Hepatocyte (in vitro differentiated cells): ENCODE measurements around the gene CYB5R2. TPM values are rescaled to one million over a fixed set of nuclear protein-coding genes. Genes with fewer than 3 reads are reported as not detected.

Source experiments
- DNase-seq: peaks from one replicate; pipeline ENCODE4 v3.0.0-alpha.2; 2016; ENCODE audit warnings: low spot score
- H2AFZ ChIP-seq: fragments of 200-600 bp; sonication (generic); 2 replicates; pipeline ENCODE4 v1.6.0; 2016; ENCODE audit warnings: antibody characterized with exemption, mild to moderate bottlenecking
- H3K27ac ChIP-seq: fragments of 200-600 bp; sonication (generic); 2 replicates; pipeline ENCODE4 v1.5.1; 2016; ENCODE audit warnings: mild to moderate bottlenecking
- H3K27me3 ChIP-seq: fragments of 200-600 bp; sonication (generic); 2 replicates; pipeline ENCODE4 v1.6.1; 2016
- H3K36me3 ChIP-seq: fragments of 200-600 bp; sonication (generic); replicated peaks from 2 replicates; pipeline ENCODE4 v1.5.1; 2016; ENCODE audit warnings: low read depth; ENCODE audit not compliant: insufficient read depth
- H3K4me1 ChIP-seq: fragments of 200-600 bp; sonication (generic); 2 replicates; pipeline ENCODE4 v1.5.1; 2016; ENCODE audit warnings: mild to moderate bottlenecking, moderate library complexity; ENCODE audit not compliant: insufficient read depth
- H3K4me2 ChIP-seq: fragments of 200-600 bp; sonication (generic); 2 replicates; pipeline ENCODE4 v1.6.0; 2016
- H3K4me3 ChIP-seq: fragments of 200-600 bp; sonication (generic); 2 replicates; pipeline ENCODE4 v1.5.1; 2016; ENCODE audit warnings: mild to moderate bottlenecking
- H3K79me2 ChIP-seq: fragments of 200-600 bp; sonication (generic); 2 replicates; pipeline ENCODE4 v1.6.0; 2017; ENCODE audit warnings: mild to moderate bottlenecking
- H3K9me2 ChIP-seq: fragments of 200-600 bp; sonication (generic); replicated peaks from 2 replicates; pipeline ENCODE4 v1.6.0; 2017; ENCODE audit warnings: mild to moderate bottlenecking; ENCODE audit not compliant: insufficient read depth
- H3K9me3 ChIP-seq: fragments of 200-600 bp; sonication (generic); 2 replicates; pipeline ENCODE4 v1.5.1; 2016; ENCODE audit warnings: low read depth, mild to moderate bottlenecking
- H4K20me1 ChIP-seq: fragments of 200-600 bp; sonication (generic); 2 replicates; pipeline ENCODE4 v1.6.0; 2016; ENCODE audit warnings: mild to moderate bottlenecking; ENCODE audit not compliant: insufficient read depth, poor library complexity, severe bottlenecking
- EZH2 ChIP-seq: fragments of 200-600 bp; sonication (generic); IDR thresholded peaks from 2 replicates; pipeline ENCODE4 v1.6.1; 2016; ENCODE audit warnings: antibody characterized with exemption, mild to moderate bottlenecking, borderline replicate concordance
- EZH2phosphoT487 ChIP-seq: fragments of 200-600 bp; sonication (generic); IDR thresholded peaks from one replicate; pipeline ENCODE4 v1.6.1; 2018; ENCODE audit warnings: antibody characterized with exemption, mild to moderate bottlenecking, low read depth, moderate library complexity; ENCODE audit not compliant: unreplicated experiment, severe bottlenecking
- WGBS: methylation state at CpG from one replicate; pipeline ENCODE4 v1.1.6; 2016; ENCODE audit warnings: low lambda C conversion rate; ENCODE audit errors: missing lambda C conversion rate; 5-methylcytosine and 5-hydroxymethylcytosine counted together
- polyA plus RNA-seq: library from polyadenylated mRNA; unstranded; fragments of >200 nt; fragmentation: Nextera tagmentation; extraction: Ambion mirVana; gene quantifications from 2 replicates; pipeline ENCODE4 v1.2.1, GENCODE V29; 2016
- total RNA-seq: library from RNA; depleted of rRNA; stranded (reverse); fragments of >200 nt; gene quantifications from 2 replicates; pipeline ENCODE4 v1.2.3, GENCODE V29; 2014
- TF ChIP-seq, protein P1 (sequence below): fragments of 200-600 bp; sonication (generic); IDR thresholded peaks from 2 replicates; pipeline ENCODE4 v1.5.1; 2016; ENCODE audit warnings: antibody characterized with exemption, mild to moderate bottlenecking; ENCODE audit not compliant: poor library complexity

CYB5R2 gene
- total and polyA plus RNA-seq, 2 experiments from 2014 or later: 19.9 to 38.5 TPM

DNA sequence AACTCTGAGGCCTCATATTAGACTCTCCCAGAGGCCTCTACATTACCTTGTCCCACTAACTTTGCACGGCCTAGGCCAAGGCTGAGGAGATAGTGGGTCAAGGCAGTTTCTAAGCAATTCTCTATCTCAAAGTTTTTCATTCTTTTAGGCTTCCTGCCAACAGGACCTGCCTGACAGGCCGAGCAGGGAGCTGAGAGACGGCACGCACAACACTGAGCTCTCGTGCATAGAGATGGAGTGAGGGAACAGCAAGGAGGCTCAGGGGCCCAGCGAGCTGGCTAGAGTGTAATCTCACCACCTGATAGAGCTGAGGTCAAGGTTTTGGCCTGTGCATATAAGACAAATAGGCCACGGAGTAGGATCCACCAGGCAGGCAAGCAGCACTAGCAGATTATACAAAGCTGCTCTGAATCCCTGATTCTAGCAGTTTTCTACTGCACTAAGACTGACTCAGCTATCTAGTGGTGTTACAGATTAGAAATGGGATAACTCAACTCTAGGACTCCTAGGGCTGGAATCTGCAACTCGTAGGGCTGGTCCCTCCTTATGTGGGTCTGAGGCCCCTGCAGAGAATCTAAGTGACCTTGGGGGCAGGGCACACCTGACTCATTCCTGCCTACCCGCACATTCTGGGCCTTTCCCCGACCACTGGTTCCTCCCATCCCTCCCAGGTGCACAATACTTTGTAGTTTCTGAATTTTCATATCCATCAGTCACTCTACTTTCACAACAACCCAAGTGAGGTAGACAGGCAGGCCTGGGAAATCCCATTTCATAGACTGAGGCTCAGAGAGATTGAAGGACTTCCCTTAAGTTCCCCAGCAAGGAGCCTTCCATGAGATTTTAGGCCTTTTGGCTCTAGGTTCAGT lies 1.7 kb downstream of the CYB5R2 start:
- 51% methylated on average over 10 of the region's 10 CpGs for WGBS
- TF ChIP-seq EZH2phosphoT487 (no peak), EZH2 (no peak)
- TF ChIP-seq, protein P1, sequence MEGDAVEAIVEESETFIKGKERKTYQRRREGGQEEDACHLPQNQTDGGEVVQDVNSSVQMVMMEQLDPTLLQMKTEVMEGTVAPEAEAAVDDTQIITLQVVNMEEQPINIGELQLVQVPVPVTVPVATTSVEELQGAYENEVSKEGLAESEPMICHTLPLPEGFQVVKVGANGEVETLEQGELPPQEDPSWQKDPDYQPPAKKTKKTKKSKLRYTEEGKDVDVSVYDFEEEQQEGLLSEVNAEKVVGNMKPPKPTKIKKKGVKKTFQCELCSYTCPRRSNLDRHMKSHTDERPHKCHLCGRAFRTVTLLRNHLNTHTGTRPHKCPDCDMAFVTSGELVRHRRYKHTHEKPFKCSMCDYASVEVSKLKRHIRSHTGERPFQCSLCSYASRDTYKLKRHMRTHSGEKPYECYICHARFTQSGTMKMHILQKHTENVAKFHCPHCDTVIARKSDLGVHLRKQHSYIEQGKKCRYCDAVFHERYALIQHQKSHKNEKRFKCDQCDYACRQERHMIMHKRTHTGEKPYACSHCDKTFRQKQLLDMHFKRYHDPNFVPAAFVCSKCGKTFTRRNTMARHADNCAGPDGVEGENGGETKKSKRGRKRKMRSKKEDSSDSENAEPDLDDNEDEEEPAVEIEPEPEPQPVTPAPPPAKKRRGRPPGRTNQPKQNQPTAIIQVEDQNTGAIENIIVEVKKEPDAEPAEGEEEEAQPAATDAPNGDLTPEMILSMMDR: no peak

DNA sequence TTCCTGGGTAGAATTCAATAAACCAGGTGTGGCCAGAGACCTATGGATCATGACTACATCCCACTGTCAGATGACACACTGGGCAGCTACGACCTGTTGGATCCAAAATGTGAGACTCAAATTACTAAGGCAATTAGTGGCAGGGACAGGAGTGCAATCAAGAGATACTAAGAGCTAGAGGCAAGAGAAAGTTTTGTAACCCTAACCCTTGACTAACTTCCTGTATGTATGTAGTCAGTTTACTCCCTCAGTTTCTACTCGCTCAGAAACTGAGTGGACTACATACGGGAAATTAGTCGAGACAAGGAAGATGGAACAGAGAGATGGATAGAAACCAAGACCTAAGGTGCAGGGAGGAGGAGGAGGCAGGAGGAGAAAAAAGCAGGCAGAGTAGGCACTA lies 2.7 kb downstream of the CYB5R2 start:
- Histone ChIP-seq H3K4me1 (peaks cover 26% of the 10 kb centered on the region), H2AFZ (no peak overlapping the region), H3K4me2 (no peak overlapping the region), H3K9me2 (no peaks in the 10 kb centered on the region), H3K27me3 (no peaks in the 10 kb centered on the region), H3K36me3 (no peaks in the 10 kb centered on the region), H3K27ac (peak overlapping the region; percentile 77), H3K9me3 (no peaks in the 10 kb centered on the region), H3K4me3 (no peak overlapping the region), H4K20me1 (no peaks in the 10 kb centered on the region), H3K79me2 (peaks cover 4% of the 10 kb centered on the region)
- TF ChIP-seq EZH2: no peak
- no peak for TF ChIP-seq EZH2phosphoT487
- TF ChIP-seq, protein P1: no peak
- 78% methylated on average over 4 of the region's 4 CpGs for WGBS
- no peak for DNase-seq

More for the DNA sequence above, 1.7 kb downstream of the CYB5R2 start:
- peak; percentile 67 for DNase-seq
- Histone ChIP-seq H3K9me2 (no peaks in the 10 kb centered on the region), H3K4me3 (no peak overlapping the region), H4K20me1 (no peaks in the 10 kb centered on the region), H3K4me2 (peak overlapping the region; percentile 95), H3K36me3 (no peaks in the 10 kb centered on the region), H3K27me3 (no peaks in the 10 kb centered on the region), H3K4me1 (peaks cover 26% of the 10 kb centered on the region), H3K27ac (peak overlapping the region; percentile 77), H3K79me2 (peaks cover 4% of the 10 kb centered on the region), H2AFZ (no peak overlapping the region), H3K9me3 (no peaks in the 10 kb centered on the region)

DNA sequence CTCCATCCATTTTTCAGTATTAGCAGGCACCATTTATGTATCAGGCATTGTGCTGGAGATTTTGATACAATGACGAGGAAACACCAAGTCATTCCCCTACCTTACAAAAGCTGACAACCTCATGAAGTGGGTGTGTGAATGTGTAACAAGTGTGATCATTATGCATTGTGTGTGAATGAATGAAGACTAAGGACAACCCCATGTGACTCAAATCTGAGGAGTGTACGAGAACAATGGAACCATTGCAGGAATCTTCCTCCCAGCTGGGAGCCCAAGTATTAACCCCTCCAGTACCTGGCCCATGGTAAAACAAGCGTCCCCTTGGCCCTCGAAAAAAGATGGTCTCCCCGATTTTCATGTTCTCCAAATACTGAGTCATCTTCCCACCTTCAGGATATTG lies 4.4 kb downstream of the CYB5R2 start:
- TF ChIP-seq, protein P1: no peak
- no peak for TF ChIP-seq EZH2phosphoT487
- no peak for TF ChIP-seq EZH2
- Histone ChIP-seq H3K9me2 (no peaks in the 10 kb centered on the region), H3K9me3 (no peaks in the 10 kb centered on the region), H3K27me3 (no peaks in the 10 kb centered on the region), H3K4me1 (peaks cover 26% of the 10 kb centered on the region), H3K4me3 (no peak overlapping the region), H3K79me2 (no peaks in the 10 kb centered on the region), H3K27ac (no peak overlapping the region), H2AFZ (no peak overlapping the region), H3K36me3 (no peaks in the 10 kb centered on the region), H3K4me2 (no peak overlapping the region), H4K20me1 (no peaks in the 10 kb centered on the region)
- WGBS: 84% methylated on average over 5 of the region's 5 CpGs
- no peak for DNase-seq
